AG08396 (cell line): ENCODE measurements around the gene TANC1.
A peak's percentile ranks its signal among the peaks of the same experiment; 100 is the strongest.

ENCODE experiments used
- DNase-seq: peaks from one replicate; pipeline ENCODE4 v3.0.0; 2012; ENCODE audit warnings: low spot score, mixed read lengths

The TANC1 gene

GRCh38 chr2:159063677-159064076 is 95.2 kb downstream of the TANC1 start:
- DNase-seq, result no peak

GRCh38 chr2:159064446-159065301 is 96.2 kb downstream of the TANC1 start:
- DNase-seq, result no peak

DNA sequence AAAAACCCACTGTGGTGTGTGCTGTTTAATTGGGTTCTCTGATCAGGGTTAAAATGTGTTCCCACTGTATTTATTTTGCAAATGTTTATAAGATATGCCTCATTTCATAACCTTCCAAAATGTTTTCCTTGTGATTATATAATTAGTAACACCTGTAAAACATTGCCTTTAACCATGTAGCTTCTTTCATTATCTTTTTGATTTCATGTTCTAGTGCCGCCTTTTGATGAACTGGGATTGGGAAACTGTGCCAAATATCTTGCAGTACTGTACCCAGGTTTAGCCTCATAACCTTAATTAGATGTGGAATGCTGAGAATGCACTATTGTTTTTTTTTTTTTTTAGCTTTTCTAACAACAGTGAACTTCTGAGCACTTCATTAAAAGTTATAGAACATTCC is 96.9 kb downstream of the TANC1 start:
- no peak for DNase-seq

DNA sequence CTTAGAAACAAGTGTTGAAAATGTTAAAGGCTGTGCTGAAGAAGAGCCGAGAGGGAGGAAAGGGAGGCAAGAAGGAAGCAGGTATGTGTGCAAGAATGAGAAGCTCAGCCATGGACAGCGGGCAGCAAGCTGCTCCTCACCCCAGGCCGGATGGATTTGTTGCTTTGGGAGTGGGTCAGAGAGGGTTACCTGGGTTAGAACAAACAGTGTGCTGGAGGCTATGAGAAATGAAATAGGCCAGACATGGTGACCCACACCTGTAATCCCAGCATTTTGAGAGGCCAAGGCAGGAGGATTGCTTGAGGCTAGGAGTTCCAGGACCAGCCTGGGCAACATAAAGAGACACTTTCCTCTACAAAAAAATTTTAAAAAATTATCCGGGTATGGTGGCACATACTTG is 97.5 kb downstream of the TANC1 start:
- no peak for DNase-seq

DNA sequence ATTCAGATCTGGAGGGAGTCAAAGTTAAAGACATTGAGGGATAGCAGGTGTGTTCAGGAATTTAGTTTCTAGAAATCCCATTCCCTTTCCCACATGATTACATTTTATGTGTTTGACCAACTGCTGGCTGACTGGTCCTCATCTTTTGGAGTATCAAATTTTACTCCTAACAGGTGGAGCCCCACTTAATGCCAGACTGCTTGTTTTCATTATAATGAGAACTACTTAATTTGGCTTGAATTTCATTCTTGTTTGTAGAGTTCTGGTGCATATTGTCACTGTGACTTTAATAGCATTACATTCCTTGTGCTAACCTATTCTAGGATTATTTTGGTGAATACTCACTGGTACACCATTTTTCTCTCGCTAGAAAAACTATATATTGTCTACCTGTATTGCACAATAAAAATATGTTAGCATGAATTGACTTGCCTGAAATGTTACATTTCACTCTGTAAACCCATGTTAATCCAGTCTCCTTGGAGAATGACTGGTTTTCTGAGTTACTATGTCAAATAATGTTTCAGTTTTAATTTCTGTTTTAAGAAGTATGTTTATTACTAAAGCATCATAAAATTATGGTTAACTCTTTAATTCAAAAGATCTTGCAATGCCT is 98.2 kb downstream of the TANC1 start:
- no peak for DNase-seq

- DNase-seq, result no peak
Observed at GRCh38 chr2:159067971-159068370, 99.5 kb downstream of the TANC1 start.

- no peak for DNase-seq
Observed at GRCh38 chr2:159069229-159069628, 100.8 kb downstream of the TANC1 start.

DNA sequence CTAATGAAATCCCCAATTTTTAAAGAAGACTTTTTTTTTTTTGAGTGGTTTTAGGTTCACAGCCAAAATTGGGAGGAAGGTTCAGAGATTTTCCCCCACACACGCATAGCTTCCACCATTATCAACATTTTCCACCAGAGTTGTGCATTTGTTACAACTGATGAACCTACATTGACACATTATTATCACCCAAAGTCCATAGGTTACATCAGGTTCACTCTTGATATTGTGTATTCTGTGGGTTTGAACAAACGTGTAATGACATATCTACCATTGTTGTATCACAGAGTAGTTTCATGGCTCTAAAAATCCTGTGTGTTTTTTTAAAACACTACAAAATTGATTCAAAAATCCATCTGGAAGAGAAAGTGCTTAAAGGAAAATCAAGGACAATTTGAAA is 101.8 kb downstream of the TANC1 start:
- no peak for DNase-seq

DNA sequence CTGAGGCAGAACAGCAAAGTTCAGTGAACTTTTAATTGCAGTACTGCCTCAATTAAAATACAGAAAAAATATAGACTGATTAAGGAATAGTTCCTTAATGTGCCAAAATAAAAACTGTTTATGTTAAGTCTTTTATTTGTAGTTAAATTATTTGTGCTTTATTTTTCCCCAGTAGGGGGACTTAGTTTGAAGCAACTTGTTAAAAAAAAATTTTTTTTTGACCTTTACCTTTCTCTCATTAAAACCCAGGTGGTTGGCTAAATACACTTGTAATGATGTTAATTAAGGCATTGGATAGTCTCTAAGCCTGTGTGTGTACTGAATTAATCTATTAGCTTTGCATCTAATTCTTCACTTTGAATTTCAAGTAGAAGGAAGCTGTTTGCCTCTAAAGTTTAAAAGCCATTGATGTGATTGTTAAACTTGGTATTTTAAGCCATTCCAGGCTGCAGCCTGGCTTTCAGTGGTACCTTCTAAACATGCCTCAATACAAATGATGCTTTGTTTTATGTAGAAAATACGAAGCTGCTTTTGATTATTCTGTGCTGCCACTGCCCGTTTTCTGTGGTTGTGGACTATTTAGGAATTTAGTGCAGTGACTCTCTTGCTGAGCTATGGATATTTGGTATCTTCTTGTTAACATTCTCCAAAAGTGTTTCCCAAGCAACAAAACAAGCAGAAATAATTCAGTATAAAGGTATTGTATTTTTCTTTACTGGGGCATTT is 102.9 kb downstream of the TANC1 start:
- no peak for DNase-seq

DNA sequence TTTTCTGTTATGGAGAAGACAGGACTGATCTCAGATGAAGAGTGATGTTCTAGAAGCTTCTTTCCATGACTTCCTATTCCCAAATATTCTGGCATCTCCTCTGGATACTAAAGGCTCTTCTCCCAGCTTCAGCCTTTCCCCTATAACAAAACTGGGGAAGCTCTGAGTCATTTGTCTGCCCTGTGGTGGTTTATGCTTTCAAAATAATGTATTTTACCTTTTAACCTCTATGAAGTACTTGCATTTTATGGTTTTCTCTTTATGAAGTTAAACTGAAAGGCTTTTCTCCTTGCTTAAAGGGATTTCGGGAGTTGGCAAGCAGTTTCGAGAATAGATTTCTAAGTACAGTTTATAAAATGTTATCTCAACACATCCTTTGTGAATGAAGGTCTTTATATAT is 104.4 kb downstream of the TANC1 start:
- no peak for DNase-seq

GRCh38 chr2:159073256-159073655 is 104.8 kb downstream of the TANC1 start:
- DNase-seq, result no peak

- no peak for DNase-seq
Observed at GRCh38 chr2:159074605-159075004, 106.2 kb downstream of the TANC1 start.

DNA sequence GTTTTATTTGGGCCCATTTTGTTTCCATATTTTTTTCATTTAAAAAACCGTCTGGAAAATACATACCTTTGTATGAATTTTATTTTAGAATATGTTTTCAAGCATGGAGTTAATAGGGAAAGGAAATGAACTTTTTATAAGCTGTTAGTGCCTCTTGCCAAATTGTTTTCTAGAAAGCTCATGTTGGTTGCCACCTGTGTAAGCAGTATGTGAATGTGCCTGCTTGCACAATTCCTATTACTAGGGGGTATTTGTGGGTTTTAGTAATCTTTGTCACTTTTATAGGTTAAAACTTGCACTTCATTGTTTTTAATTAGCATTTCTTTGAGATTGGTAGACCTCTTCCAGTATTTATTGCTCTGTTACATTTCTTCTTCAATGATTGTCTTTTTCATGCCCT is 107.3 kb downstream of the TANC1 start:
- no peak for DNase-seq

DNA sequence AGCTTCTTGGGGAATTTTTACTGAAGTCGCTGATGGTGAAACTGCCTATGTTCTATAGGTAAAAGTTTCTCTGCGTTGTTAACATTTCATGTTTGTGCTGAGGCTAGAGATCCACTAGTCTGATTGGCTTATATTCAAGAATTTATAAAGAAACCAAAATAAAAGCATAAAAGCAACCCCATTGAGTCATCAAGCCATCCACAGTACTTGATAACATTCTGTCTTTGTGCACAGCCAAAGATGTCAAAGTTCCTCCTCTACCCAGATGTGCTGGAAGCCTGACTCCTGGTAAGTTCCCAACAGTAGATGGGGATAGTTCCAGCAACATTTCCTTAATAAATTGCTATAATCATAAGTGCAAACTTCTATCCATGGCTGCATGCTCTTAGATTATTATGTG is 107.8 kb downstream of the TANC1 start:
- peak; percentile 55 for DNase-seq

DNA sequence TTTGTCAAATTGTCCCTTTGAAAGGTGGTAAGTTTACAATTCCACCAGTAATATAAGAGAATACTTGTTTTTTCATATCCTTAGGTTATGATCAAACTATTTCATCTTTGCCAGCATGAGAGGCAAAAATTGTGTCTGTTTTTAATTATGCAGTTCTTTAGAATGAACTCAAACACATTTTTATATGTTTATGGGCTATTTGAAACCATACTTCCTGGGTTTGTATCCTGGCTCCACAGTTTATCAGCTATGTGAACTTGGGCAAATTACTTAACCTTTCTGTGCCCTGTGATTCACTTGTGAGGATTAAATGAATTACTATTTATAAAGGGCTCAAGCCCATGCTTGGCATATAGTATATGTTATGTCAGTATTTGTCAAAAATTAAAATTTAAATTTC is 109.4 kb downstream of the TANC1 start:
- no peak for DNase-seq

DNA sequence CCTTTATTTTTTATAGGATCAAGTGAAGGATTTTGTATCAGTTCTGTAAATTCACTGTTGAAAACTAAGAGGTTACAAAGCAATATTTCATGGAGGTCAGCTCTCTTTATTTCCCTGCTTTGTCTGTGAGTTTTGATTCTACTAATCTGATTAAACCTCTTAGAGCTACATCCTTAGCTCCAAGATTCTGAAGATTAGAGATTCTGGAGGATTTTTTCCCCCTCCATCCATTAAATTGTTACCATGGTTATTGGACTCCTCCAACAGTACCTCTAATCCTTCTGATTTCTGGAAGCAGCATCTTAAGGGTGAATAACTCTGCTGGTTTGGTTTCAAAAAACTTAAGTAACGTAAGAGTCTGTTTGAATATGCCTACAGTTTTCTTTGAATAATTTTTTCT is 110.0 kb downstream of the TANC1 start:
- DNase-seq, result no peak

- DNase-seq, result no peak
Observed at GRCh38 chr2:159080641-159081040, 112.2 kb downstream of the TANC1 start.

DNA sequence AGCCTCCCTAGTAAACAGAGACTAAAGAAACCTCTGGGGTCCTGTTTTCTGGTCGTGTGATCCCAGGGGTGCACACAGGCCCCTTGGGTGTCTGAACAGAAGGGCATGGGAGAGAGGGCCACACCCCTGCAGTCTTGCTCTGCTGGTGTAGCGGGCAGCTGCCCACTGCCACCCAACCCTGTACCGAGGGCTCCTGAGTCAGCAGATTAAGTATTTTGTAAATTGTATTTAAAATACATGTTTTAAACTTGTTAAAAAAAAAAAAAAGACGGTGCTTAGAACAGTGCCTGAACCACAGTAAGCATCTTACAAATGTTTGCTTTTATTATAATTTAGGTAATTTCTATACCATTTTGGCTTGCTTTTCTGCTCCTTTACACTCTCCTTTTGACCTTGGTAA is 113.7 kb downstream of the TANC1 start:
- no peak for DNase-seq

DNA sequence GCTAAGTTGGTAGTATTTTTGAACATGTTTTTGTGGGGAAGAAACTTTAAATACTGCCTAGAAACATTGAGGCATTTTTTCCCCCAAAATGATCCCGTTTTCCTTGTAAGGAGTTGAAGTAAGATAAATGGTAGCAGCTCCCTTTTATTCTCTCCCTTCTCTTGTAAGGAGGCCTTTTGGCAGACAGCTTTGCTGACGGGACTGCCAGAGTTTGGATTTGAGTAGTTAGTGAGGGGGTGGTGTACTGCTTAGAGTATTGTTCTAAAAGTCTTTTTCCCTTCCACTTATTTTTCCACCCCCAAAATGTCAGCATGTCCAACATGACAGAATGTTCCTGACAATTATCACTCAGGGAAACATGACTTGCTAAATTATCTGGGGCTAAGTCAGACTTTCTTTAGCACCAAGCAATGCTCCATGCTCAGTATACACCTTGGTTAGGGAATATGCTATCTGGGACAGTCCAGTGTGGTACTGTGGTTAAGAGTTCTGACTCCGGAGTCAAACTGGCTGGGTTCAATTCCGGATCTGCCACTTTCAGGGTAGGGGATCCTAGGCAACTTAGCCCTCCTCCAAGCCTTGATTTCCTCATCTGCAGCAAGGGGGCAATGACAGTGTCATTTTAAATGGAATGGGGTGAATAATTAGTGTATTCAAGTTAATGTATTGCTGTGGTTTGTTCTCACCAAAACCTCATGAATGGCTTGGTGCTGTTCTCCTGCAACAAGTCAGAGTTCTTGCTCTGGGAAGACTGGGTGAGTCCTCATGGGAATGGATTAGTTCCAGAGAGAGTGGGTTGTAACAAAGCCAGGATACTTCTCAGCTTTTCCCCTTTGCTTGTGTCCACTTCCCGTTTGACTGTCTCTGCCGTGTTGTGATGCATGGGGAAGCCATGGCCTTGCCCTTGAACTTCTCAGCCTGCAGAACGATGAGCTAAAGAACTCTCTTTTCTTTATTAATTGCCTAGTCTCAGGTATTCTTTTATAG is 116.2 kb downstream of the TANC1 start:
- DNase-seq, result no peak

GRCh38 chr2:159086342-159086741 is 117.9 kb downstream of the TANC1 start:
- DNase-seq, result no peak

DNA sequence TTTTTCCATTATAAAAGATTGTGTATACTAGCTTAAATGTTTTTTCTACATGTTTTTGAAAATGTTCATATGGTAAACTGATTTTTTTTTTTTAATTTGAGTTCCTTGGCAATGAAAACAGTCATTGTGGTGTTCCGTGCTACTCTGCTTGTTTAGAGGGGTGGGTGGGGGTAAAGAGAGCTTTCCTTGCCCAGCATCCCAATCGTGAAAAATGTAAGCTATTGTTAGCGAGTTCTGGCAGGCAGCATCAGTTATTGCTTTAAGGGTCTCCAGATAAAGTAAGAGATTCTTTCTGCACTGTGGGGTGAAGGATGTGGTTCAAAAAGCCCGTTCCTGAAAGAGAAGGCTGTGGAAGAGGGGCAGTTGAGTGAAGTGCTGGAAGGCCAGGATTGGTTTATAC is 118.4 kb downstream of the TANC1 start:
- no peak for DNase-seq

DNA sequence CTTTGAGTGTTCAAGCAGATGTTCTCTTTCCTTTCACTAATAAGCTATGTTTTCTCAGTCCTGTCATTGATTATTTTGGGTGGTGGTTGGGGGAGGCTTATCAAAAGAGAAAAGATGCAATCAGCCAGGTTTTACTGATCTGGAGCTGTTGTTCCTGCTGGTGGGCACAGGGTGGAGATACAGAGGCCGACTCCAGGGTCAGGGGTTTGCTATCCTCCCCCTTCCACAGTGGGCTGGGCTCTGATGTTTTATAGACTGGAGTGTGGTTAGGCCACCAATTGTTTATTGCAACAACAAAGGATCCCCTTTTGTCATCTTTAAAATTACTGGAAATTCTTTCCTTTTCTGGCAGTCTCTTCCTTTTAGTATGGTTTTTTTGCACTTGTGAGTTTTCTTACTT is 120.5 kb downstream of the TANC1 start:
- no peak for DNase-seq
